ENCODE results near the gene RFXAP. TPM values are rescaled to one million over a fixed set of nuclear protein-coding genes. Genes with fewer than 3 reads are reported as not detected.

The RFXAP gene
- total and polyA plus RNA-seq, 4 donors, result 0.60 to 3.4 (median 1.8) TPM

- DNase-seq (ENCODE audit: low spot score), result no peak
- no peak for TF ChIP-seq EGR1 (IDR thresholded peaks at IDR 0.05; ENCODE audit: low read depth in 2 of 2)
These were observed 4.6 kb upstream of the RFXAP start for GRCh38 chr13:36814465-36814864.

GRCh38 chr13:36815062-36815461 lies 4.0 kb upstream of the RFXAP start:
- Histone ChIP-seq H3K9ac (ENCODE audit: low read depth in 1 of 2, low read length in 2 of 2) (no peak overlapping the region), H3K4me3 (ENCODE audit: low read depth in 1 of 3, low read length in 3 of 3) (no peak overlapping the region), H3K9me3 (ENCODE audit: control insufficient read depth in 4 of 4, low read length in 3 of 4) (no peaks in the 10 kb centered on the region), H3K27me3 (ENCODE audit: control insufficient read depth in 4 of 4, insufficient read depth in 4 of 4, low read length in 3 of 4) (no peaks in the 10 kb centered on the region), H3K36me3 (ENCODE audit: control insufficient read depth in 4 of 4, insufficient read depth in 3 of 4, low read depth in 1 of 4, low read length in 3 of 4) (no peaks in the 10 kb centered on the region), H3K27ac (ENCODE audit: low read depth in 1 of 2, low read length in 2 of 2) (no peak overlapping the region), H3K4me1 (ENCODE audit: control insufficient read depth in 4 of 4, insufficient read depth in 4 of 4, low read length in 3 of 4) (peaks cover 0 to 14% (median 7%) of the 10 kb centered on the region in 4 donors)
- TF ChIP-seq EGR1 (IDR thresholded peaks at IDR 0.05; ENCODE audit: low read depth in 2 of 2), result no peak
- peak; percentile 22 for TF ChIP-seq CTCF (IDR thresholded peaks at IDR 0.05; ENCODE audit: low read depth, low read length, missing input control)
- no peak for DNase-seq (ENCODE audit: low spot score)
- WGBS, result 79% methylated on average over 2 of the region's 2 CpGs

More at GRCh38 chr13:36814465-36814864, 4.6 kb upstream of the RFXAP start:
- peaks cover 0 to 9% (median 3%) of the 10 kb centered on the region in 4 donors for H3K4me1 ChIP-seq (ENCODE audit: control insufficient read depth in 4 of 4, insufficient read depth in 4 of 4, low read length in 3 of 4)
- no peak overlapping the region for H3K27ac ChIP-seq (ENCODE audit: low read depth in 1 of 2, low read length in 2 of 2)
- H3K4me3 ChIP-seq (ENCODE audit: low read depth in 1 of 3, low read length in 3 of 3), result no peak overlapping the region
- H3K9me3 ChIP-seq (ENCODE audit: control insufficient read depth in 4 of 4, low read length in 3 of 4), result no peaks in the 10 kb centered on the region
- 63% methylated on average over 9 of the region's 9 CpGs for WGBS
- no peak overlapping the region for H3K9ac ChIP-seq (ENCODE audit: low read depth in 1 of 2, low read length in 2 of 2)
- H3K27me3 ChIP-seq (ENCODE audit: control insufficient read depth in 4 of 4, insufficient read depth in 4 of 4, low read length in 3 of 4), result no peaks in the 10 kb centered on the region
- no peaks in the 10 kb centered on the region for H3K36me3 ChIP-seq (ENCODE audit: control insufficient read depth in 4 of 4, insufficient read depth in 3 of 4, low read depth in 1 of 4, low read length in 3 of 4)

GRCh38 chr13:36817996-36818803 lies 822 bp upstream of the RFXAP start:
- Histone ChIP-seq H3K4me3 (ENCODE audit: low read depth in 1 of 3, low read length in 3 of 3) (peak overlapping the region; percentile 66 to 86 (median 71)), H3K4me1 (ENCODE audit: control insufficient read depth in 4 of 4, insufficient read depth in 4 of 4, low read length in 3 of 4) (peaks cover 4 to 23% (median 11%) of the 10 kb centered on the region in 4 donors), H3K9me3 (ENCODE audit: control insufficient read depth in 4 of 4, low read length in 3 of 4) (no peaks in the 10 kb centered on the region), H3K27ac (ENCODE audit: low read depth in 1 of 2, low read length in 2 of 2) (peak overlapping the region in 1 of 2 donors; percentile 79), H3K9ac (ENCODE audit: low read depth in 1 of 2, low read length in 2 of 2) (no peak overlapping the region), H3K36me3 (ENCODE audit: control insufficient read depth in 4 of 4, insufficient read depth in 3 of 4, low read depth in 1 of 4, low read length in 3 of 4) (no peaks in the 10 kb centered on the region), H3K27me3 (ENCODE audit: control insufficient read depth in 4 of 4, insufficient read depth in 4 of 4, low read length in 3 of 4) (no peaks in the 10 kb centered on the region)
- TF ChIP-seq HNF4A (conservative IDR thresholded peaks at IDR 0.05), result no peak
- no peak for TF ChIP-seq RXRA (IDR thresholded peaks at IDR 0.05)
- TF ChIP-seq YY1 (IDR thresholded peaks at IDR 0.05), result no peak
- no peak for TF ChIP-seq NR2F2 (IDR thresholded peaks at IDR 0.05)
- TF ChIP-seq RAD21 (IDR thresholded peaks at IDR 0.05), result no peak
- no peak for TF ChIP-seq ATF3 (IDR thresholded peaks at IDR 0.05)
- no peak for TF ChIP-seq JUND (IDR thresholded peaks at IDR 0.05)
- no peak for TF ChIP-seq REST (IDR thresholded peaks at IDR 0.05)
- TF ChIP-seq SP1 (IDR thresholded peaks at IDR 0.05), result no peak
- no peak for TF ChIP-seq FOXA1 (IDR thresholded peaks at IDR 0.05)
- DNase-seq (ENCODE audit: low spot score), result no peak
- 35% methylated on average over 12 of the region's 12 CpGs for WGBS

Data from liver (tissue), 9 donors.